ENCODE measurements around the gene BCAP31. TPM values are rescaled to one million over a fixed set of nuclear protein-coding genes. Genes with fewer than 3 reads are reported as not detected.
"Not testable (repeated sequence)": the region's sequence is repeated elsewhere in the genome, so short reads cannot be mapped to it uniquely, and the experiment has no call there.

Gene BCAP31
- total RNA-seq, 1 experiment from 2014 or later = 523 TPM

GRCh38 chrX:153735274-153735673 lies 11.1 kb upstream of the BCAP31 start:
- peak; percentile 29 for DNase-seq (ENCODE audit: low spot score)

GRCh38 chrX:153734871-153735270 lies 10.7 kb upstream of the BCAP31 start:
- no peak for DNase-seq (ENCODE audit: low spot score)

GRCh38 chrX:153733651-153734240 lies 9.6 kb upstream of the BCAP31 start:
- no peak for DNase-seq (ENCODE audit: low spot score)

- DNase-seq (ENCODE audit: low spot score) = peak; percentile 69
Observed at GRCh38 chrX:153732401-153732800, 8.2 kb upstream of the BCAP31 start.

GRCh38 chrX:153731845-153732215 lies 7.6 kb upstream of the BCAP31 start:
- no peak for DNase-seq (ENCODE audit: low spot score)

GRCh38 chrX:153731117-153731844 lies 7.1 kb upstream of the BCAP31 start:
- DNase-seq (ENCODE audit: low spot score) = no peak

- not testable (repeated sequence) for DNase-seq (ENCODE audit: low spot score)
Observed at GRCh38 chrX:153730115-153730514, 5.9 kb upstream of the BCAP31 start.

- DNase-seq (ENCODE audit: low spot score) = no peak
Observed at GRCh38 chrX:153728951-153729631, 4.9 kb upstream of the BCAP31 start.

GRCh38 chrX:153728095-153728494 lies 3.9 kb upstream of the BCAP31 start:
- DNase-seq (ENCODE audit: low spot score) = no peak

GRCh38 chrX:153727123-153727931 lies 3.1 kb upstream of the BCAP31 start:
- peak; percentile 62 for DNase-seq (ENCODE audit: low spot score)

- DNase-seq (ENCODE audit: low spot score) = peak; percentile 82
Observed at GRCh38 chrX:153726286-153727122, 2.3 kb upstream of the BCAP31 start.

GRCh38 chrX:153725832-153726285 lies 1.7 kb upstream of the BCAP31 start:
- DNase-seq (ENCODE audit: low spot score) = no peak

- no peak for DNase-seq (ENCODE audit: low spot score)
Observed at GRCh38 chrX:153725039-153725831, 1.0 kb upstream of the BCAP31 start.

- peak; percentile 45 for DNase-seq (ENCODE audit: low spot score)
Observed at GRCh38 chrX:153723351-153724251, 586 bp downstream of the BCAP31 start.

GRCh38 chrX:153722704-153723350 lies 1.4 kb downstream of the BCAP31 start:
- DNase-seq (ENCODE audit: low spot score) = no peak

GRCh38 chrX:153719701-153720100 lies 4.5 kb downstream of the BCAP31 start:
- no peak for DNase-seq (ENCODE audit: low spot score)

- no peak for DNase-seq (ENCODE audit: low spot score)
Observed at GRCh38 chrX:153719238-153719637, 4.9 kb downstream of the BCAP31 start.

GRCh38 chrX:153717445-153717844 lies 6.7 kb downstream of the BCAP31 start:
- DNase-seq (ENCODE audit: low spot score) = no peak

- DNase-seq (ENCODE audit: low spot score) = no peak
Observed at GRCh38 chrX:153714256-153714655, 9.9 kb downstream of the BCAP31 start.
